Thyroid gland (tissue), 4 donors: ENCODE data around the gene DDRGK1.

Experiments used
- CTCF ChIP-seq, 6 experiments: fragments of 200-600 bp in 3 of 6; fragments of 450-650 bp in 3 of 6; sonication (generic) in 3 of 6; IDR thresholded peaks; one replicate each; pipeline ENCODE4 v1.5.1; 2016 to 2019; ENCODE audit warnings: antibody characterized with exemption in 6 of 6, mild to moderate bottlenecking in 2 of 6, inconsistent platforms in 1 of 6, moderate library complexity in 1 of 6
- POLR2A ChIP-seq, 2 donors: fragments of 450-650 bp; IDR thresholded peaks; one replicate each; pipeline ENCODE4 v1.6.1; 2017; ENCODE audit warnings: antibody characterized with exemption in 2 of 2, mild to moderate bottlenecking in 2 of 2, moderate library complexity in 1 of 2

GRCh38 chr20:3224681-3225421 is 20.4 kb upstream of the DDRGK1 start:
- TF ChIP-seq CTCF (IDR thresholded peaks at IDR 0.05) (no peak), POLR2A (IDR thresholded peaks at IDR 0.05) (no peak)
